ENCODE results near the gene EPGN.

Gene EPGN

GRCh38 chr4:74308215-74308614, at the start of gene EPGN:
TSS of gene EPGN (plus strand) at chr4:74308470. CDS start at chr4:74308534, 64 bp downstream.
- Mint-ChIP-seq H3K9me3 (no peaks in the 10 kb centered on the region), H3K36me3 (ENCODE audit: low read depth) (no peaks in the 10 kb centered on the region), H3K27ac (no peak within 1 kb of the TSS), H3K4me1 (ENCODE audit: low read depth) (no peaks in the 10 kb centered on the region), H3K4me3 (no peak within 1 kb of the TSS), H3K27me3 (no peaks in the 10 kb centered on the region)
- intact Hi-C loops (cut with micrococcal nuclease): no loop called here

- Mint-ChIP-seq H3K36me3 (ENCODE audit: low read depth) (no peaks in the 10 kb centered on the region), H3K4me3 (no peak overlapping the region), H3K9me3 (peaks cover 3% of the 10 kb centered on the region), H3K27me3 (no peaks in the 10 kb centered on the region), H3K4me1 (ENCODE audit: low read depth) (peaks cover 15% of the 10 kb centered on the region), H3K27ac (no peak overlapping the region)
- intact Hi-C loops (cut with micrococcal nuclease): no loop called here
These were observed 49.3 kb upstream of the EPGN start for GRCh38 chr4:74258963-74259362.

GRCh38 chr4:74260036-74260435, 48.2 kb upstream of the EPGN start:
- intact Hi-C loops (cut with micrococcal nuclease): no loop called here
- Mint-ChIP-seq H3K9me3 (no peaks in the 10 kb centered on the region), H3K4me1 (ENCODE audit: low read depth) (peaks cover 15% of the 10 kb centered on the region), H3K36me3 (ENCODE audit: low read depth) (no peaks in the 10 kb centered on the region), H3K27ac (no peak overlapping the region), H3K27me3 (no peaks in the 10 kb centered on the region), H3K4me3 (no peak overlapping the region)

- intact Hi-C loops (cut with micrococcal nuclease): no loop called here
- Mint-ChIP-seq H3K4me3 (no peak overlapping the region), H3K27me3 (no peaks in the 10 kb centered on the region), H3K4me1 (ENCODE audit: low read depth) (peaks cover 15% of the 10 kb centered on the region), H3K27ac (no peak overlapping the region), H3K9me3 (no peaks in the 10 kb centered on the region), H3K36me3 (ENCODE audit: low read depth) (no peaks in the 10 kb centered on the region)
These were observed 45.7 kb upstream of the EPGN start for GRCh38 chr4:74262522-74262921.

- no peaks in the 10 kb centered on the region for H3K36me3 Mint-ChIP-seq (ENCODE audit: low read depth)
- peak overlapping the region; percentile 22 for H3K27ac Mint-ChIP-seq
- peaks cover 15% of the 10 kb centered on the region for H3K4me1 Mint-ChIP-seq (ENCODE audit: low read depth)
- no peak overlapping the region for H3K4me3 Mint-ChIP-seq
- no peaks in the 10 kb centered on the region for H3K27me3 Mint-ChIP-seq
- H3K9me3 Mint-ChIP-seq: no peaks in the 10 kb centered on the region
- intact Hi-C loops (cut with micrococcal nuclease): no loop called here
These were observed 44.7 kb upstream of the EPGN start for GRCh38 chr4:74263551-74263950.

- Mint-ChIP-seq H3K4me3 (no peak overlapping the region), H3K9me3 (no peaks in the 10 kb centered on the region), H3K27me3 (no peaks in the 10 kb centered on the region), H3K27ac (no peak overlapping the region), H3K4me1 (ENCODE audit: low read depth) (peaks cover 10% of the 10 kb centered on the region), H3K36me3 (ENCODE audit: low read depth) (no peaks in the 10 kb centered on the region)
- intact Hi-C loops (cut with micrococcal nuclease): no loop called here
These were observed 42.2 kb upstream of the EPGN start for GRCh38 chr4:74266081-74266480.

GRCh38 chr4:74267998-74268606, 40.2 kb upstream of the EPGN start:
- intact Hi-C loops (cut with micrococcal nuclease): no loop called here
- H3K9me3 Mint-ChIP-seq: no peaks in the 10 kb centered on the region
- peaks cover 7% of the 10 kb centered on the region for H3K4me1 Mint-ChIP-seq (ENCODE audit: low read depth)
- H3K27ac Mint-ChIP-seq: no peak overlapping the region
- H3K36me3 Mint-ChIP-seq (ENCODE audit: low read depth): no peaks in the 10 kb centered on the region
- no peaks in the 10 kb centered on the region for H3K27me3 Mint-ChIP-seq
- H3K4me3 Mint-ChIP-seq: no peak overlapping the region

GRCh38 chr4:74268643-74269042, 39.6 kb upstream of the EPGN start:
- Mint-ChIP-seq H3K27me3 (no peaks in the 10 kb centered on the region), H3K9me3 (no peaks in the 10 kb centered on the region), H3K36me3 (ENCODE audit: low read depth) (no peaks in the 10 kb centered on the region), H3K4me3 (no peak overlapping the region), H3K27ac (no peak overlapping the region), H3K4me1 (ENCODE audit: low read depth) (peaks cover 1% of the 10 kb centered on the region)
- intact Hi-C loops (cut with micrococcal nuclease): no loop called here

GRCh38 chr4:74278490-74278889, 29.8 kb upstream of the EPGN start:
- Mint-ChIP-seq H3K27ac (no peak overlapping the region), H3K27me3 (no peaks in the 10 kb centered on the region)

GRCh38 chr4:74279716-74280115, 28.6 kb upstream of the EPGN start:
- Mint-ChIP-seq H3K27ac (no peak overlapping the region), H3K4me1 (ENCODE audit: low read depth) (peaks cover 11% of the 10 kb centered on the region), H3K4me3 (no peak overlapping the region), H3K27me3 (no peaks in the 10 kb centered on the region), H3K9me3 (no peaks in the 10 kb centered on the region), H3K36me3 (ENCODE audit: low read depth) (no peaks in the 10 kb centered on the region)
- intact Hi-C loops (cut with micrococcal nuclease): no loop called here

More at GRCh38 chr4:74278490-74278889, 29.8 kb upstream of the EPGN start:
- intact Hi-C loops (cut with micrococcal nuclease): no loop called here
- H3K4me3 Mint-ChIP-seq: no peak overlapping the region
- peaks cover 11% of the 10 kb centered on the region for H3K4me1 Mint-ChIP-seq (ENCODE audit: low read depth)
- no peaks in the 10 kb centered on the region for H3K36me3 Mint-ChIP-seq (ENCODE audit: low read depth)
- no peaks in the 10 kb centered on the region for H3K9me3 Mint-ChIP-seq

GRCh38 chr4:74282926-74283325, 25.3 kb upstream of the EPGN start:
- H3K27ac Mint-ChIP-seq: no peak overlapping the region
- H3K27me3 Mint-ChIP-seq: no peaks in the 10 kb centered on the region
- H3K36me3 Mint-ChIP-seq (ENCODE audit: low read depth): no peaks in the 10 kb centered on the region
- no peaks in the 10 kb centered on the region for H3K9me3 Mint-ChIP-seq
- intact Hi-C loops (cut with micrococcal nuclease): no loop called here
- H3K4me1 Mint-ChIP-seq (ENCODE audit: low read depth): peaks cover 11% of the 10 kb centered on the region
- no peak overlapping the region for H3K4me3 Mint-ChIP-seq

- intact Hi-C loops (cut with micrococcal nuclease): no loop called here
- Mint-ChIP-seq H3K36me3 (ENCODE audit: low read depth) (no peaks in the 10 kb centered on the region), H3K4me1 (ENCODE audit: low read depth) (peaks cover 11% of the 10 kb centered on the region), H3K27me3 (no peaks in the 10 kb centered on the region), H3K27ac (no peak overlapping the region), H3K9me3 (no peaks in the 10 kb centered on the region), H3K4me3 (no peak overlapping the region)
These were observed 24.7 kb upstream of the EPGN start for GRCh38 chr4:74283614-74284013.

GRCh38 chr4:74284053-74284452, 24.2 kb upstream of the EPGN start:
- H3K27me3 Mint-ChIP-seq: no peaks in the 10 kb centered on the region
- no peak overlapping the region for H3K4me3 Mint-ChIP-seq
- no peaks in the 10 kb centered on the region for H3K36me3 Mint-ChIP-seq (ENCODE audit: low read depth)
- intact Hi-C loops (cut with micrococcal nuclease): no loop called here
- H3K4me1 Mint-ChIP-seq (ENCODE audit: low read depth): peaks cover 11% of the 10 kb centered on the region
- H3K27ac Mint-ChIP-seq: no peak overlapping the region
- H3K9me3 Mint-ChIP-seq: no peaks in the 10 kb centered on the region

- Mint-ChIP-seq H3K4me1 (ENCODE audit: low read depth) (no peaks in the 10 kb centered on the region), H3K4me3 (no peak overlapping the region), H3K27ac (no peak overlapping the region), H3K27me3 (no peaks in the 10 kb centered on the region), H3K36me3 (ENCODE audit: low read depth) (no peaks in the 10 kb centered on the region), H3K9me3 (no peaks in the 10 kb centered on the region)
- intact Hi-C loops (cut with micrococcal nuclease): no loop called here
These were observed 21.1 kb upstream of the EPGN start for GRCh38 chr4:74287164-74287563.

GRCh38 chr4:74287791-74288190, 20.5 kb upstream of the EPGN start:
- Mint-ChIP-seq H3K36me3 (ENCODE audit: low read depth) (no peaks in the 10 kb centered on the region), H3K9me3 (no peaks in the 10 kb centered on the region), H3K4me3 (no peak overlapping the region), H3K27me3 (no peaks in the 10 kb centered on the region), H3K27ac (no peak overlapping the region), H3K4me1 (ENCODE audit: low read depth) (no peaks in the 10 kb centered on the region)
- intact Hi-C loops (cut with micrococcal nuclease): no loop called here
